PFSK-1 (cell line): ENCODE results near the gene TUBA3C.

Experiments
- FOXP2 ChIP-seq: optimal IDR thresholded peaks from 2 replicates; pipeline ENCODE3; 2011; ENCODE audit warnings: borderline replicate concordance, control low read depth, inconsistent platforms; ENCODE audit not compliant: insufficient read depth; ENCODE audit errors: extremely low read length, extremely low read depth
- POLR2AphosphoS5 ChIP-seq: IDR thresholded peaks from 2 replicates; pipeline ENCODE4 v1.6.1; 2012; ENCODE audit warnings: low read depth, mild to moderate bottlenecking, control low read depth, low read length, moderate library complexity
- SIN3A ChIP-seq: IDR thresholded peaks from 2 replicates; pipeline ENCODE4 v1.6.1; 2012; ENCODE audit warnings: mild to moderate bottlenecking, low read length, moderate library complexity, borderline replicate concordance; ENCODE audit not compliant: insufficient read depth
- TAF1 ChIP-seq: IDR thresholded peaks from 2 replicates; pipeline ENCODE4 v1.6.1; 2012; ENCODE audit warnings: low read length, control low read depth, borderline replicate concordance; ENCODE audit not compliant: insufficient read depth
- TF ChIP-seq, protein P1 (sequence below), 2 experiments: IDR thresholded peaks; 2 replicates each; pipeline versions ENCODE4 v1.6.1 to v1.8.0; 2011 to 2012; ENCODE audit warnings: low read depth in 2 of 2, low read length in 2 of 2, control low read depth in 1 of 2, inconsistent platforms in 1 of 2, mild to moderate bottlenecking in 1 of 2, moderate library complexity in 1 of 2; ENCODE audit not compliant: insufficient read depth in 1 of 2

TUBA3C gene

DNA sequence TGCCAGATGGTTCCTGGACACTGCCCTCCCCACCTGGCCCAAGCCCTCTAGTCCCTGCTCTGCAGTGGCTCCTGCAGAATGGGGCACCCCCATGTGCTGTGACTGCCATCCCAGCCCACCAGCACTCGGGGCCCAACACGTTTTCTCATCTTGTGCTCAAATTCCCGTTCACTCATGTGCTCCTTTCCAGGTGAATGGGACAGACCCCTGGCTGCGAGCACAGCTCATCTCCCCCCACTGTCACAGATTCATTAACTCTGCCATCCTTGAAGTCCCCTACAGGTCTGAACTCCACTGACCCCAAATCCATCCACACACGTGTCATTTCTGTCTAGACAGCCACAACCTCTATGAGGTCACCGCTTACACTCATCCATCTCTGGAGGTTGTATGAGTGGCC lies 23.6 kb downstream of the TUBA3C start:
- TF ChIP-seq POLR2AphosphoS5 (no peak), TAF1 (no peak), FOXP2 (no peak)

DNA sequence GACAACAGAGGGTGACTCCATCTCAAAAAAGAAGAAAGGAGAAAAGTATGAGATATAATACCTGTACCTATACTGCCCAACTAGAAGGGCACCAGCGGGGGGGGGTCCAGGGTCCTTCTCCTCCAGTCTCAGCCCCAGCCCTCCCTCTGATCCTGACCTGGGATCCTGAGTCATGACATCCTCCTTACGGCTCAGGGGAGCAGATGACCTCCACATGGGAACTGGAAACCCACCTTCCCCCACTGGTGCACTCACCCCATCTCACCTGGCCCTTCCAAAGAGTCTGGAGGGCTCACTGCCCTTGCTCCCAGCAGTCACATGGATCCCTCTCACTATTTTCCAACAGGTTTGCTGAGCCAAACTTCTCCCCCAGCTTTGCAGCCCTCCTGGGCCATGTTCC lies 24.2 kb downstream of the TUBA3C start:
- TF ChIP-seq, protein P1, sequence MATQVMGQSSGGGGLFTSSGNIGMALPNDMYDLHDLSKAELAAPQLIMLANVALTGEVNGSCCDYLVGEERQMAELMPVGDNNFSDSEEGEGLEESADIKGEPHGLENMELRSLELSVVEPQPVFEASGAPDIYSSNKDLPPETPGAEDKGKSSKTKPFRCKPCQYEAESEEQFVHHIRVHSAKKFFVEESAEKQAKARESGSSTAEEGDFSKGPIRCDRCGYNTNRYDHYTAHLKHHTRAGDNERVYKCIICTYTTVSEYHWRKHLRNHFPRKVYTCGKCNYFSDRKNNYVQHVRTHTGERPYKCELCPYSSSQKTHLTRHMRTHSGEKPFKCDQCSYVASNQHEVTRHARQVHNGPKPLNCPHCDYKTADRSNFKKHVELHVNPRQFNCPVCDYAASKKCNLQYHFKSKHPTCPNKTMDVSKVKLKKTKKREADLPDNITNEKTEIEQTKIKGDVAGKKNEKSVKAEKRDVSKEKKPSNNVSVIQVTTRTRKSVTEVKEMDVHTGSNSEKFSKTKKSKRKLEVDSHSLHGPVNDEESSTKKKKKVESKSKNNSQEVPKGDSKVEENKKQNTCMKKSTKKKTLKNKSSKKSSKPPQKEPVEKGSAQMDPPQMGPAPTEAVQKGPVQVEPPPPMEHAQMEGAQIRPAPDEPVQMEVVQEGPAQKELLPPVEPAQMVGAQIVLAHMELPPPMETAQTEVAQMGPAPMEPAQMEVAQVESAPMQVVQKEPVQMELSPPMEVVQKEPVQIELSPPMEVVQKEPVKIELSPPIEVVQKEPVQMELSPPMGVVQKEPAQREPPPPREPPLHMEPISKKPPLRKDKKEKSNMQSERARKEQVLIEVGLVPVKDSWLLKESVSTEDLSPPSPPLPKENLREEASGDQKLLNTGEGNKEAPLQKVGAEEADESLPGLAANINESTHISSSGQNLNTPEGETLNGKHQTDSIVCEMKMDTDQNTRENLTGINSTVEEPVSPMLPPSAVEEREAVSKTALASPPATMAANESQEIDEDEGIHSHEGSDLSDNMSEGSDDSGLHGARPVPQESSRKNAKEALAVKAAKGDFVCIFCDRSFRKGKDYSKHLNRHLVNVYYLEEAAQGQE (IDR thresholded peaks at IDR 0.05; ENCODE audit: insufficient read depth in 1 of 2, low read depth in 2 of 2, low read length in 2 of 2), result no peak
- TF ChIP-seq SIN3A, result no peak
- no peak for TF ChIP-seq POLR2AphosphoS5
- no peak for TF ChIP-seq FOXP2
- no peak for TF ChIP-seq TAF1

DNA sequence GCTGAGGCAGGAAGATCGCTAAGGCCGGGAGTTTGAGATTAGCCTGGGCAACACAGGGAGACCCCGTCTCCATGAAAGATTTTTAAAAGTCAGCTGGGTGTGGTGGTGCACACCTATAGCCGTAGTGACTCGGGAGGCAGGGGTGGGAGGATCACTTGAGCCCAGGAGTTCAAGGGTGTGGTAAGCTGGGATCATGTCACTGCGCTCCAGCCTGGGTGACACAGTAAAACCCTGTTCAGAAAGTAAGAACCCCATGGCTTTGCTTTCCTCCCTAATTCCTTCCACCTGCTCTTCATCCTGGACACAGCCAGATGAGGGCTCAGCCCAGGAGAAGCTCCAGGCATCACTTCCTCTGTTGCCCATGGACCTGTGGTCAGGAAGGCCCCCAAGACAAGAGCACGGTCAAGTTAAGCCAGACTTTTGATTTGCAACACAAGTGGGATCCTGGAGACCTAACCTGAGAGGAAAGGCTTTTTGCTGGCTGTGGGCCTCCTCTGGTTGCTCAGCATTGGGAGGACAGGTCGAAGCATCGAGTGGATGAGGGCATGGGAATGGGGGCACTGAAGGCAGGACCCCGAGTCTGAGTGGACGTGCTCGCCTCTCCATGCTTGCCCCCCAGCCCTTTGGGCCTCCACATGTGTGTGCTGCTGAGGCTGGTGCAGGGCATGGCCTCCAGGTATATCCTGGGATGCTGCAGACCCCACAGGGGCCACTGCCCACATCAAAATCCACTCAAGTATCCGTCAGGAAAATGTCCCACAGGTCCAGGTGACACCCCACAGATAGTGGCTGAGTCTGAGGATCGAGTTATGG lies 25.4 kb downstream of the TUBA3C start:
- TF ChIP-seq FOXP2 (no peak), TAF1 (no peak)
- TF ChIP-seq, protein P1 (IDR thresholded peaks at IDR 0.05; ENCODE audit: insufficient read depth in 1 of 2, low read depth in 2 of 2, low read length in 2 of 2), result no peak

GRCh38 chr13:19155321-19155861 lies 26.2 kb downstream of the TUBA3C start:
- TF ChIP-seq, protein P1 (IDR thresholded peaks at IDR 0.05; ENCODE audit: insufficient read depth in 1 of 2, low read depth in 2 of 2, low read length in 2 of 2), result no peak
- TF ChIP-seq TAF1, result no peak
- TF ChIP-seq SIN3A, result no peak
- no peak for TF ChIP-seq FOXP2
- TF ChIP-seq POLR2AphosphoS5, result no peak

DNA sequence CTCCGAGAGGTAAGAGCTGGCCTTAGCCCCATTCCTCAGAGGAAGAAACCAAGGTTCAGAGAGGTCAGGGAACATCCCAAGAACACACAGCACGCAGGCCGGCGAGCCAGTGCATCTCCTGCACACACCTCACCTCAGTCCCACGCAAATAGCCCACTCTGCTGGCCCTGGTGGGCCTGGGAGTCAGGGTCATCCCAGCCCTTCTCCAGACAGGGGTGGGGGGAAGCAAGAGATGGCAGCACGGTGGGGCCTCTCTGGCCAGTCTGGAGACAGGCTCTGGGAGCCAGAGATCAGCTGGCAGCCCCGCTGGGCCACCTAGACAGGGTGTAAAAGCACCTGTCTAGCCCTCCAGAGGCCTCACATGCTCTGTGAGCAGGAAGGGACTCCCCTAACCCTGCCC lies 26.8 kb downstream of the TUBA3C start:
- no peak for TF ChIP-seq POLR2AphosphoS5

DNA sequence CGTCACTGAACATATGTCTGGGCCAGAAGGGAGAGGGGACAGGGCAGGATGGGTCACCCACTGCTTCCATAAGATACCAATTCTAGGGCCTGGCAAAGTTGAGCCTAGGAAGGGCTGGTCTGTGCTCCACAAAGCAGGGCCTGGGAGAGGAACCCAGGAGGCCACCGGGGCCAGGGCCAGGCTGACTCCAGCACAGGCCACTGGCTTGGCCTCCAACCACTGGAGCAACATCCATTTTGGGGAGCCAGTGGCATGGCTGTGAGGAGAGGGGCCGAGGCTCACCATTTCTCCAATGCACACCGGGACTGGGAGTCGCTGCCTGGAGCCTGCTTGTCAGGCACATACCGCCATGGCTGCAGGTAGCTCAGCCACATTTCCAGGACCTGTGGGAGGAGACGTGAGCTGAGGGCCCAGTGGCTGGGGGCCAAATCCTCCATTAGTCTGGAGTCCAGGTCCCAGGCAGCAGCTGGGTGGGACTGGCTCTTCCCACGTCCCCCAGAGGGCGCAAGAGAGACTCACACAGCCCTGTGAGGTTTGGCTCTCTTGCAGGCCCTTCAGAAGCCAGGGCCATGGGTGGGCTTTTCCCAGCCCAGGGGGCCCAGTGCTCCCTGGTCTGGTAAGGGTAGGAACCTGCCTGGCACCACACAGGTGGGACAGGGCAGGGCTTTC lies 27.7 kb downstream of the TUBA3C start:
- TF ChIP-seq FOXP2 (no peak), TAF1 (no peak), POLR2AphosphoS5 (no peak), SIN3A (no peak)
- TF ChIP-seq, protein P1 (IDR thresholded peaks at IDR 0.05; ENCODE audit: insufficient read depth in 1 of 2, low read depth in 2 of 2, low read length in 2 of 2), result no peak
